Measurements from ENCODE around the gene PLEKHO1.
"Not testable (repeated sequence)": the region's sequence is repeated elsewhere in the genome, so short reads cannot be mapped to it uniquely, and the experiment has no call there.

The PLEKHO1 gene

GRCh38 chr1:150149271-150150132, at the start of gene PLEKHO1:
Gene PLEKHO1, plus strand, starts transcription at chr1:150149916. Its CDS starts 342 bp downstream, at chr1:150150258.
- H3K4me1 Mint-ChIP-seq: peaks cover 66% of the 10 kb centered on the region
- H3K36me3 Mint-ChIP-seq: peaks cover 29% of the 10 kb centered on the region
- H3K27me3 Mint-ChIP-seq: no peaks in the 10 kb centered on the region
- peak; percentile 85 for ATAC-seq
- peak within 1 kb of the TSS; percentile 98 for H3K27ac Mint-ChIP-seq
- no peaks in the 10 kb centered on the region for H3K9me3 Mint-ChIP-seq
- H3K4me3 Mint-ChIP-seq: peak within 1 kb of the TSS; percentile 98

- Mint-ChIP-seq H3K9me3 (no peaks in the 10 kb centered on the region), H3K36me3 (peaks cover 59% of the 10 kb centered on the region), H3K27me3 (no peaks in the 10 kb centered on the region), H3K4me1 (peaks cover 5% of the 10 kb centered on the region), H3K27ac (no peak overlapping the region), H3K4me3 (no peak overlapping the region)
- no peak for ATAC-seq
Observed at GRCh38 chr1:150102986-150103385, 46.7 kb upstream of the PLEKHO1 start.

GRCh38 chr1:150106341-150106740, 43.4 kb upstream of the PLEKHO1 start:
- no peak overlapping the region for H3K27ac Mint-ChIP-seq

GRCh38 chr1:150109586-150109985, 40.1 kb upstream of the PLEKHO1 start:
- peaks cover 57% of the 10 kb centered on the region for H3K36me3 Mint-ChIP-seq
- peaks cover 17% of the 10 kb centered on the region for H3K4me1 Mint-ChIP-seq
- peak overlapping the region; percentile 49 for H3K27ac Mint-ChIP-seq
- no peak overlapping the region for H3K4me3 Mint-ChIP-seq
- H3K27me3 Mint-ChIP-seq: no peaks in the 10 kb centered on the region
- H3K9me3 Mint-ChIP-seq: no peaks in the 10 kb centered on the region
- ATAC-seq: no peak

More at GRCh38 chr1:150106341-150106740, 43.4 kb upstream of the PLEKHO1 start:
- Mint-ChIP-seq H3K36me3 (peaks cover 59% of the 10 kb centered on the region), H3K9me3 (no peaks in the 10 kb centered on the region), H3K4me1 (peaks cover 17% of the 10 kb centered on the region), H3K27me3 (no peaks in the 10 kb centered on the region), H3K4me3 (no peak overlapping the region)
- no peak for ATAC-seq

- peaks cover 17% of the 10 kb centered on the region for H3K4me1 Mint-ChIP-seq
- H3K9me3 Mint-ChIP-seq: peaks cover 3% of the 10 kb centered on the region
- no peak overlapping the region for H3K4me3 Mint-ChIP-seq
- H3K27me3 Mint-ChIP-seq: no peaks in the 10 kb centered on the region
- no peak for ATAC-seq
- peak overlapping the region; percentile 49 for H3K27ac Mint-ChIP-seq
- peaks cover 57% of the 10 kb centered on the region for H3K36me3 Mint-ChIP-seq
Observed at GRCh38 chr1:150110116-150110515, 39.6 kb upstream of the PLEKHO1 start.

GRCh38 chr1:150111670-150112069, 38.0 kb upstream of the PLEKHO1 start:
- peaks cover 5% of the 10 kb centered on the region for H3K9me3 Mint-ChIP-seq
- no peaks in the 10 kb centered on the region for H3K27me3 Mint-ChIP-seq
- no peak overlapping the region for H3K27ac Mint-ChIP-seq
- ATAC-seq: no peak
- no peak overlapping the region for H3K4me3 Mint-ChIP-seq
- H3K4me1 Mint-ChIP-seq: peaks cover 17% of the 10 kb centered on the region
- H3K36me3 Mint-ChIP-seq: peaks cover 59% of the 10 kb centered on the region

GRCh38 chr1:150115121-150115520, 34.6 kb upstream of the PLEKHO1 start:
- no peak for ATAC-seq
- peaks cover 45% of the 10 kb centered on the region for H3K36me3 Mint-ChIP-seq
- H3K27me3 Mint-ChIP-seq: no peaks in the 10 kb centered on the region
- peaks cover 5% of the 10 kb centered on the region for H3K4me1 Mint-ChIP-seq
- no peak overlapping the region for H3K4me3 Mint-ChIP-seq
- H3K9me3 Mint-ChIP-seq: peaks cover 5% of the 10 kb centered on the region
- no peak overlapping the region for H3K27ac Mint-ChIP-seq

- peaks cover 5% of the 10 kb centered on the region for H3K9me3 Mint-ChIP-seq
- peaks cover 7% of the 10 kb centered on the region for H3K4me1 Mint-ChIP-seq
- no peak overlapping the region for H3K4me3 Mint-ChIP-seq
- no peak overlapping the region for H3K27ac Mint-ChIP-seq
- ATAC-seq: no peak
- no peaks in the 10 kb centered on the region for H3K27me3 Mint-ChIP-seq
- peaks cover 44% of the 10 kb centered on the region for H3K36me3 Mint-ChIP-seq
Observed at GRCh38 chr1:150118716-150119115, 31.0 kb upstream of the PLEKHO1 start.

- H3K27ac Mint-ChIP-seq: peak overlapping the region; percentile 42
- no peak for ATAC-seq
- H3K27me3 Mint-ChIP-seq: no peaks in the 10 kb centered on the region
- no peak overlapping the region for H3K4me3 Mint-ChIP-seq
- no peaks in the 10 kb centered on the region for H3K9me3 Mint-ChIP-seq
- H3K4me1 Mint-ChIP-seq: peaks cover 7% of the 10 kb centered on the region
- H3K36me3 Mint-ChIP-seq: peaks cover 20% of the 10 kb centered on the region
Observed at GRCh38 chr1:150121236-150121862, 28.4 kb upstream of the PLEKHO1 start.

- Mint-ChIP-seq H3K27me3 (no peaks in the 10 kb centered on the region), H3K4me3 (no peak overlapping the region), H3K27ac (no peak overlapping the region), H3K9me3 (no peaks in the 10 kb centered on the region), H3K4me1 (no peaks in the 10 kb centered on the region), H3K36me3 (peaks cover 14% of the 10 kb centered on the region)
- ATAC-seq: no peak
Observed at GRCh38 chr1:150126811-150127210, 22.9 kb upstream of the PLEKHO1 start.

GRCh38 chr1:150127464-150127863, 22.3 kb upstream of the PLEKHO1 start:
- Mint-ChIP-seq H3K36me3 (peaks cover 11% of the 10 kb centered on the region), H3K4me3 (no peak overlapping the region), H3K9me3 (no peaks in the 10 kb centered on the region), H3K4me1 (no peaks in the 10 kb centered on the region), H3K27me3 (no peaks in the 10 kb centered on the region), H3K27ac (no peak overlapping the region)
- ATAC-seq: no peak

GRCh38 chr1:150127868-150128267, 21.8 kb upstream of the PLEKHO1 start:
- Mint-ChIP-seq H3K4me3 (no peak overlapping the region), H3K4me1 (no peaks in the 10 kb centered on the region), H3K27ac (no peak overlapping the region), H3K36me3 (peaks cover 12% of the 10 kb centered on the region), H3K27me3 (no peaks in the 10 kb centered on the region), H3K9me3 (no peaks in the 10 kb centered on the region)
- no peak for ATAC-seq

GRCh38 chr1:150132372-150132771, 17.3 kb upstream of the PLEKHO1 start:
- H3K9me3 Mint-ChIP-seq: no peaks in the 10 kb centered on the region
- no peak overlapping the region for H3K4me3 Mint-ChIP-seq
- peaks cover 14% of the 10 kb centered on the region for H3K36me3 Mint-ChIP-seq
- H3K4me1 Mint-ChIP-seq: no peaks in the 10 kb centered on the region
- H3K27me3 Mint-ChIP-seq: no peaks in the 10 kb centered on the region
- H3K27ac Mint-ChIP-seq: no peak overlapping the region
- ATAC-seq: no peak

GRCh38 chr1:150134537-150134936, 15.2 kb upstream of the PLEKHO1 start:
- H3K9me3 Mint-ChIP-seq: no peaks in the 10 kb centered on the region
- H3K27ac Mint-ChIP-seq: no peak overlapping the region
- H3K4me3 Mint-ChIP-seq: no peak overlapping the region
- H3K4me1 Mint-ChIP-seq: no peaks in the 10 kb centered on the region
- H3K27me3 Mint-ChIP-seq: no peaks in the 10 kb centered on the region
- H3K36me3 Mint-ChIP-seq: peaks cover 14% of the 10 kb centered on the region
- no peak for ATAC-seq

- not testable (repeated sequence) for H3K27ac Mint-ChIP-seq, H3K9me3 Mint-ChIP-seq, H3K4me1 Mint-ChIP-seq, ATAC-seq, H3K27me3 Mint-ChIP-seq, H3K4me3 Mint-ChIP-seq
- peaks cover 14% of the 10 kb centered on the region for H3K36me3 Mint-ChIP-seq
Observed at GRCh38 chr1:150135400-150135799, 14.3 kb upstream of the PLEKHO1 start.

GRCh38 chr1:150138044-150138443, 11.7 kb upstream of the PLEKHO1 start:
- no peak overlapping the region for H3K4me3 Mint-ChIP-seq
- no peaks in the 10 kb centered on the region for H3K27me3 Mint-ChIP-seq
- peaks cover 4% of the 10 kb centered on the region for H3K36me3 Mint-ChIP-seq
- no peak for ATAC-seq
- H3K9me3 Mint-ChIP-seq: no peaks in the 10 kb centered on the region
- H3K27ac Mint-ChIP-seq: no peak overlapping the region
- peaks cover 6% of the 10 kb centered on the region for H3K4me1 Mint-ChIP-seq
